Right renal pelvis (tissue), 4 donors: ENCODE data around the gene HAPSTR1. TPM values are rescaled to one million over a fixed set of nuclear protein-coding genes. Genes with fewer than 3 reads are reported as not detected.
"Not testable (repeated sequence)": the region's sequence is repeated elsewhere in the genome, so short reads cannot be mapped to it uniquely, and the experiment has no call there.

ENCODE experiments used
- DNase-seq, 4 donors: peaks; one replicate each; pipeline ENCODE4 v3.0.0-alpha.2; 2013; ENCODE audit warnings: low read depth in 4 of 4, low spot score in 3 of 4, missing footprints in 1 of 4
- polyA plus RNA-seq, 4 donors: library from polyadenylated mRNA; unstranded; fragments of 120-200 nt; gene quantifications; one replicate each; pipeline ENCODE4 v1.2.1, GENCODE V29; 2013; ENCODE audit not compliant: insufficient read length in 4 of 4

The HAPSTR1 gene
- polyA plus RNA-seq, result 10 to 100 TPM; 38.7 to 51.1 (median 48.4) TPM

GRCh38 chr16:9090960-9091866 lies at the start of gene HAPSTR1:
Gene HAPSTR1, plus strand, starts transcription at chr16:9091644. Its CDS starts 401 bp downstream, at chr16:9092045.
- DNase-seq, result peak; percentile 98 to 100 (median 100)

GRCh38 chr16:9042533-9042932 lies 48.9 kb upstream of the HAPSTR1 start:
- no peak for DNase-seq

GRCh38 chr16:9042964-9043680 lies 48.3 kb upstream of the HAPSTR1 start:
- no peak for DNase-seq

- not testable (repeated sequence) for DNase-seq
Measured at GRCh38 chr16:9045562-9045961, 45.9 kb upstream of the HAPSTR1 start.

- DNase-seq, result no peak
Measured at GRCh38 chr16:9046667-9047055, 44.8 kb upstream of the HAPSTR1 start.

GRCh38 chr16:9047689-9048301 lies 43.6 kb upstream of the HAPSTR1 start:
- DNase-seq, result peak in 1 of 4 donors; percentile 27

- DNase-seq, result no peak
Measured at GRCh38 chr16:9048302-9048700, 43.1 kb upstream of the HAPSTR1 start.

- DNase-seq, result no peak
Measured at GRCh38 chr16:9049241-9049640, 42.2 kb upstream of the HAPSTR1 start.

- no peak for DNase-seq
Measured at GRCh38 chr16:9050102-9050830, 41.2 kb upstream of the HAPSTR1 start.

- peak in 2 of 4 donors; percentile 17 to 31 for DNase-seq
Measured at GRCh38 chr16:9053006-9053601, 38.3 kb upstream of the HAPSTR1 start.

- DNase-seq, result no peak
Measured at GRCh38 chr16:9054460-9054859, 37.0 kb upstream of the HAPSTR1 start.

- no peak for DNase-seq
Measured at GRCh38 chr16:9055115-9055514, 36.3 kb upstream of the HAPSTR1 start.

- DNase-seq, result no peak
Measured at GRCh38 chr16:9055661-9056060, 35.8 kb upstream of the HAPSTR1 start.

- no peak for DNase-seq
Measured at GRCh38 chr16:9056061-9056460, 35.4 kb upstream of the HAPSTR1 start.

- DNase-seq, result no peak
Measured at GRCh38 chr16:9058211-9058610, 33.2 kb upstream of the HAPSTR1 start.

GRCh38 chr16:9060225-9060624 lies 31.2 kb upstream of the HAPSTR1 start:
- DNase-seq, result no peak

- no peak for DNase-seq
Measured at GRCh38 chr16:9061358-9061813, 30.1 kb upstream of the HAPSTR1 start.

GRCh38 chr16:9062301-9062700 lies 29.1 kb upstream of the HAPSTR1 start:
- no peak for DNase-seq

GRCh38 chr16:9065077-9065476 lies 26.4 kb upstream of the HAPSTR1 start:
- no peak for DNase-seq

- DNase-seq, result no peak
Measured at GRCh38 chr16:9068886-9069285, 22.6 kb upstream of the HAPSTR1 start.
